Measurements from ENCODE around the gene MAD1L1.
"Not testable (repeated sequence)": the region's sequence is repeated elsewhere in the genome, so short reads cannot be mapped to it uniquely, and the experiment has no call there.

Gene MAD1L1

GRCh38 chr7:1998146-1998545 is 234.6 kb downstream of the MAD1L1 start:
- DNase-seq: no peak

GRCh38 chr7:1997537-1998076 is 235.1 kb downstream of the MAD1L1 start:
- no peak for DNase-seq

GRCh38 chr7:1996816-1997215 is 235.9 kb downstream of the MAD1L1 start:
- DNase-seq: no peak

- DNase-seq: not testable (repeated sequence)
These were observed 236.8 kb downstream of the MAD1L1 start for GRCh38 chr7:1995911-1996420.

- no peak for DNase-seq
These were observed 237.3 kb downstream of the MAD1L1 start for GRCh38 chr7:1995426-1995825.

GRCh38 chr7:1994931-1995330 is 237.8 kb downstream of the MAD1L1 start:
- no peak for DNase-seq

GRCh38 chr7:1993776-1994740 is 238.7 kb downstream of the MAD1L1 start:
- DNase-seq: no peak

GRCh38 chr7:1993031-1993695 is 239.6 kb downstream of the MAD1L1 start:
- DNase-seq: no peak

GRCh38 chr7:1992554-1992953 is 240.2 kb downstream of the MAD1L1 start:
- DNase-seq: no peak

- no peak for DNase-seq
These were observed 242.6 kb downstream of the MAD1L1 start for GRCh38 chr7:1990001-1990670.

GRCh38 chr7:1989049-1989860 is 243.5 kb downstream of the MAD1L1 start:
- DNase-seq: no peak

- DNase-seq: no peak
These were observed 244.2 kb downstream of the MAD1L1 start for GRCh38 chr7:1988533-1988930.

GRCh38 chr7:1987591-1988532 is 244.9 kb downstream of the MAD1L1 start:
- no peak for DNase-seq

- no peak for DNase-seq
These were observed 245.6 kb downstream of the MAD1L1 start for GRCh38 chr7:1987084-1987535.

- no peak for DNase-seq
These were observed 246.2 kb downstream of the MAD1L1 start for GRCh38 chr7:1986366-1987083.

- DNase-seq: no peak
These were observed 246.8 kb downstream of the MAD1L1 start for GRCh38 chr7:1985936-1986335.

- no peak for DNase-seq
These were observed 247.7 kb downstream of the MAD1L1 start for GRCh38 chr7:1985042-1985441.

GRCh38 chr7:1981878-1982230 is 250.9 kb downstream of the MAD1L1 start:
- DNase-seq: no peak

GRCh38 chr7:1981201-1981877 is 251.4 kb downstream of the MAD1L1 start:
- DNase-seq: no peak
